Activated CD4-positive, alpha-beta memory T cell treated with anti-CD3 and anti-CD28 coated beads for 36 hours (primary cell): ENCODE results near the gene POLK. TPM values are rescaled to one million over a fixed set of nuclear protein-coding genes. Genes with fewer than 3 reads are reported as not detected.
"Not testable (repeated sequence)": the region's sequence is repeated elsewhere in the genome, so short reads cannot be mapped to it uniquely, and the experiment has no call there.

ENCODE experiments used
- CTCF ChIA-PET: fragments of 350-600 bp; sonication (Branson Sonifier 250); formaldehyde crosslinking; loops from one replicate; lab custom pipeline; 2021; ENCODE audit warnings: antibody characterized with exemption, inconsistent platforms; lab: Charles Lee
- POLR2A ChIA-PET: fragments of 350-600 bp; sonication (Branson Sonifier 250); formaldehyde crosslinking; loops from one replicate; lab custom pipeline; 2021; ENCODE audit warnings: antibody characterized with exemption; lab: Charles Lee
- DNase-seq: peaks from one replicate; pipeline ENCODE4 v3.0.0-alpha.2; 2020
- H3K27ac Mint-ChIP-seq: one replicate; pipeline ENCODE4 v1.8.0; 2021; ENCODE audit warnings: mixed read lengths
- H3K27me3 Mint-ChIP-seq: one replicate; pipeline ENCODE4 v1.8.0; 2021; ENCODE audit warnings: mixed read lengths
- H3K36me3 Mint-ChIP-seq: one replicate; pipeline ENCODE4 v1.8.0; 2021; ENCODE audit warnings: mixed read lengths
- H3K4me1 Mint-ChIP-seq: one replicate; pipeline ENCODE4 v1.8.0; 2021; ENCODE audit warnings: low read depth, mixed read lengths
- H3K4me3 Mint-ChIP-seq: one replicate; pipeline ENCODE4 v1.8.0; 2021; ENCODE audit warnings: mild to moderate bottlenecking, mixed read lengths
- H3K9me3 Mint-ChIP-seq: one replicate; pipeline ENCODE4 v1.8.0; 2021; ENCODE audit warnings: mixed read lengths
- intact Hi-C: fragments of 100-400 bp; cut with micrococcal nuclease; formaldehyde crosslinking; loops from one replicate; pipeline ENCODE4 v1.15.1; 2023
- total RNA-seq, 2 experiments: library from RNA; stranded (reverse); gene quantifications; one replicate each; pipeline ENCODE4 v1.2.3, GENCODE V29; 2021

Gene POLK
- total RNA-seq, 2 experiments from 2014 or later, result 33.9 to 36.5 TPM

- H3K36me3 Mint-ChIP-seq, result peaks cover 22% of the 10 kb centered on the region
- ChIA-PET POLR2A (no interaction called here), CTCF (no interaction called here)
- intact Hi-C loops, result no loop called here
- peaks cover 37% of the 10 kb centered on the region for H3K4me1 Mint-ChIP-seq
- no peak overlapping the region for H3K27ac Mint-ChIP-seq
- H3K4me3 Mint-ChIP-seq, result no peak overlapping the region
- peaks cover 5% of the 10 kb centered on the region for H3K9me3 Mint-ChIP-seq
- no peaks in the 10 kb centered on the region for H3K27me3 Mint-ChIP-seq
- DNase-seq, result no peak
Measured at GRCh38 chr5:75529185-75529584, 17.5 kb downstream of the POLK start.

DNA sequence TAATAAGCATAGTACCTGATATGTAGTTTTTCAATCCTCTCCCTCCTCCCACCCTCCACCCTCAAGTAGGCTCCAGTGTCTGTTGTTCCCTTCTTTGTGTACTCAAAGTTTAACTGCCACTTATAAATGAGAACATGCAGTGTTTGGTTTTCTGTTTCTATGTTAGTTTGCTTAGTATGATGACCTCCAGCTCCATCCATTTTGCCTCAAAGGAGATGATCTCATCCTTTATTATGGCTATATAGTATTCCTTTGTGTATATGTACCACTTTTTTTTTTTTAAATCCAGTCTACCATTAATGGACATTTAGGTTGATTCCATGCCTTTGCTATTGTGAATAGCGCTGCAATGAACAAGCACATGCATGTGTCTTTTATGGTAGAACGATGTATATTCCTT is 20.5 kb downstream of the POLK start:
- no peak overlapping the region for H3K4me3 Mint-ChIP-seq
- H3K4me1 Mint-ChIP-seq, result peaks cover 29% of the 10 kb centered on the region
- H3K27ac Mint-ChIP-seq, result no peak overlapping the region
- CTCF ChIA-PET, result interaction anchor here (0.6 kb wide), 1 partner anchor 539 kb away, joined by 3 read pairs; no protein-coding TSS in a partner anchor
- H3K27me3 Mint-ChIP-seq, result no peaks in the 10 kb centered on the region
- H3K9me3 Mint-ChIP-seq, result peaks cover 18% of the 10 kb centered on the region
- H3K36me3 Mint-ChIP-seq, result peaks cover 41% of the 10 kb centered on the region
- no peak for DNase-seq
- intact Hi-C loops, result no loop called here
- POLR2A ChIA-PET, result no interaction called here

- H3K4me1 Mint-ChIP-seq, result peaks cover 30% of the 10 kb centered on the region
- intact Hi-C loops, H3K27me3 Mint-ChIP-seq, POLR2A ChIA-PET, H3K27ac Mint-ChIP-seq, H3K4me3 Mint-ChIP-seq, CTCF ChIA-PET, DNase-seq: not testable (repeated sequence)
- H3K9me3 Mint-ChIP-seq, result peaks cover 18% of the 10 kb centered on the region
- peaks cover 41% of the 10 kb centered on the region for H3K36me3 Mint-ChIP-seq
Measured at GRCh38 chr5:75533716-75534115, 22.0 kb downstream of the POLK start.

GRCh38 chr5:75534734-75535133 is 23.0 kb downstream of the POLK start:
- Mint-ChIP-seq H3K9me3 (peaks cover 18% of the 10 kb centered on the region), H3K27ac (no peak overlapping the region), H3K4me1 (peaks cover 26% of the 10 kb centered on the region), H3K4me3 (no peak overlapping the region), H3K36me3 (peaks cover 41% of the 10 kb centered on the region), H3K27me3 (no peaks in the 10 kb centered on the region)
- intact Hi-C loops, result no loop called here
- DNase-seq, result no peak
- ChIA-PET POLR2A (no interaction called here), CTCF (no interaction called here)

DNA sequence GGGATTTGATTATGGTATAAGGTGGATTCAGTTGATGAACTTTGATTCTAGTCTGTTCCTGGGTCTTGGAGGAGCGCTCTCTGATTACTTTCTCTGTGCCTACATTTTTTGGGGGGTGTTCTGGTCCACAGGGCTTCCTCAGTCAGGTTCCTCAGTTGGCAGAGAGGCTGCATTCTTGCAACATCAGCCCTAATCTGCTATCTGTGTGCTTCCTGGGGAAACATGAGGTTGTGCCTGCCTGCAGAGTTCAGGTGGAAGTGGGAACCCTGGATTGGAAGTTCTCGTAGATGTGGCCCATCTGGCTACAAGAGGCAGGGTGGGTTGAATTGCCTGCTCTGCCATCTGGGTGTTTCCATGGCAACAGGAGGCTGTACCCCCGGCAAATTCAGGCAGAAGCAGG is 24.5 kb downstream of the POLK start:
- ChIA-PET CTCF (no interaction called here), POLR2A (no interaction called here)

DNA sequence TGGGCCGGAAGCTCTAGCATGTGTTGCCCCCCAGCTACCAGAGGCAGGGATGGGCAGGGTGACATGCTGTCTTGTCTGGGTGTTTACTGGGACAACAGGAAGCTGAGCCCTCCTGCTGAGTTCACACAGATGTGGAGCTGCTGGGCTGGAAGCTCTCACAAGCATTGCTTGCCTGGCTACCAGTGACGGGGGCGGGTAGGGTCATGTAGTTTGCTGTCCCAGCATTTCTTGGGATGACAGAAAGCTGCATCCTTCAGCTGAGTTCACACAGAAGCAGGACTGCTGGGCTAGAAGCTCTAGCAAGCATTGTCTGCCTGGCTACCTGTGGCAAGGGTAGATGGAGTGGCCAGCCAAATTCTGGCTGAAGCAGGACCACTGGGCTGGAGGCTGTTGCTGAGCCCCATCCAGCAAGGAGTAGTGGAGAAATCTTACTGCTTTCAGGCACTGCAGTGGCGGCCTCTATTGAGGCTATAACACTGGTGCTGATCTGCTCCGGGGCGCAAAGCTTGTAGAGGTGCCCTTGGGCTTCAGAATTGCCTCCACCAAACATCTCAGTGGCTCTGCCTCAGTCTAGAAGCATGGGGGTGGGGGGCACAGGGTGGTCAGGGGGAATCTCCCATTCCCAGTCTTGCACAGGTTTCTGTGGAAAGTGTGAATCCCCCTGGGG is 25.1 kb downstream of the POLK start:
- H3K27me3 Mint-ChIP-seq, result no peaks in the 10 kb centered on the region
- peak; percentile 27 for DNase-seq
- CTCF ChIA-PET, result no interaction called here
- intact Hi-C loops, result no loop called here
- H3K9me3 Mint-ChIP-seq, result peaks cover 16% of the 10 kb centered on the region
- no peak overlapping the region for H3K4me3 Mint-ChIP-seq
- H3K27ac Mint-ChIP-seq, result no peak overlapping the region
- H3K36me3 Mint-ChIP-seq, result peaks cover 43% of the 10 kb centered on the region
- H3K4me1 Mint-ChIP-seq, result peaks cover 24% of the 10 kb centered on the region
- POLR2A ChIA-PET, result no interaction called here

More for the DNA sequence above, 24.5 kb downstream of the POLK start:
- intact Hi-C loops, result no loop called here
- DNase-seq, result no peak
- H3K27me3 Mint-ChIP-seq, result no peaks in the 10 kb centered on the region
- H3K27ac Mint-ChIP-seq, result no peak overlapping the region
- peaks cover 46% of the 10 kb centered on the region for H3K36me3 Mint-ChIP-seq
- no peak overlapping the region for H3K4me3 Mint-ChIP-seq
- peaks cover 24% of the 10 kb centered on the region for H3K4me1 Mint-ChIP-seq
- peaks cover 18% of the 10 kb centered on the region for H3K9me3 Mint-ChIP-seq

DNA sequence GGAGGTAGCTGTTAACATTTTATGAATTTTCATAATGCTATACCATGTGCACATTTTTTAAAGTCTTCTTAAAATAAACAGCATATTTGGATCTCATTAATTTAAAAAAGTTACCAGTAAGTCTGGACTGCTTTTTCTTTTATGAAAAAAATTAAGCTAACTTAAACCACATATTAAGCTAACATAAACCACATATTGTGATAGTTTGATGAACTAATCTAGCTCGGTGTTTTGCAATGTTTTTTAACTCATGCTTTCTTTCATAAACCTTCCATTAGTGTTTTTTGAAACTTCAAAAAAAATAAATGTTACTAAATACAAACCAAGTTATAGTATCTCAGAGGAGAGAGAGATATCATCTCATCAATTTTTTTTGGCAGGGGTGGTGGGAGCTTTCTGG is 26.5 kb downstream of the POLK start:
- peaks cover 24% of the 10 kb centered on the region for H3K4me1 Mint-ChIP-seq
- ChIA-PET CTCF (interaction anchor here (0.8 kb wide), 1 partner anchor 145 kb away, joined by 3 read pairs; no protein-coding TSS in a partner anchor), POLR2A (no interaction called here)
- intact Hi-C loops, result no loop called here
- H3K27me3 Mint-ChIP-seq, result no peaks in the 10 kb centered on the region
- peaks cover 33% of the 10 kb centered on the region for H3K36me3 Mint-ChIP-seq
- DNase-seq, result no peak
- H3K27ac Mint-ChIP-seq, result no peak overlapping the region
- no peak overlapping the region for H3K4me3 Mint-ChIP-seq
- H3K9me3 Mint-ChIP-seq, result peaks cover 15% of the 10 kb centered on the region

DNA sequence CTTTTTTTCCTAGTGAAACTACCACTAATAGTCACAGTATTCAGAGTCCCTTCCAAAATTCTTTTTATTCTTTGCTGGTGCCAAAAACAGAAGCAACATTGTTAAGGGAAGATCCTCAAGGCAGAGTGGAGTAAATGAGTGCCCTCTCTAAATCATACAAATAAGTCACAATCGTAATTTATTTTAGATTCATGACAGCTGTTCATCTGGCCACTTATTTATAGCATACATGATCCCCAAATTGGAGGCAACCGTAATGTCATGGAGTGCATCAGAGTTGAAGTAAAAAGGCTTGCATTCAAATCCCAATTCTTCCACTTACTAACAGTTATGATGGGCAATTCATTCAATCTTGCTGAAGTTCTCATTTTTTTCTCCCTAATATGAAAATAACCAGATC is 33.4 kb downstream of the POLK start:
- H3K27me3 Mint-ChIP-seq, result no peaks in the 10 kb centered on the region
- H3K4me3 Mint-ChIP-seq, result no peak overlapping the region
- intact Hi-C loops, result no loop called here
- peaks cover 23% of the 10 kb centered on the region for H3K36me3 Mint-ChIP-seq
- ChIA-PET CTCF (interaction anchor here (0.7 kb wide), 1 partner anchor 34 kb away, joined by 3 read pairs; no protein-coding TSS in a partner anchor), POLR2A (no interaction called here)
- H3K4me1 Mint-ChIP-seq, result peaks cover 3% of the 10 kb centered on the region
- H3K9me3 Mint-ChIP-seq, result no peaks in the 10 kb centered on the region
- H3K27ac Mint-ChIP-seq, result no peak overlapping the region
- no peak for DNase-seq

DNA sequence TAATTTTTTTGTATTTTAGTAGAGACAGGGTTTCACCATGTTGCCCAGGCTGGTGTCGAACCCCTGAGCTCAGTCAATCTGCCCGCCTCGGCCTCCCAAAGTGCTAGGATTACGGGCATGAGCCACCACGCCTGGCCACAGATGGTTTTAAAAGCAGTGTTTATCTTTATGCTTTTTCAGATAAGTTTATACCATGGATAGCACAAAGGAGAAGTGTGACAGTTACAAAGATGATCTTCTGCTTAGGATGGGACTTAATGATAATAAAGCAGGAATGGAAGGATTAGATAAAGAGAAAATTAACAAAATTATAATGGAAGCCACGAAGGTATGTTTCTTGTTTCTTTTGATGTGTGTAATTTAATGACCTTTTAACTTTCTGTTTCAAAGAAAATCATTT is 35.1 kb downstream of the POLK start:
- Mint-ChIP-seq H3K27me3 (no peaks in the 10 kb centered on the region), H3K4me3 (no peak overlapping the region), H3K4me1 (peaks cover 3% of the 10 kb centered on the region), H3K36me3 (peaks cover 25% of the 10 kb centered on the region), H3K9me3 (no peaks in the 10 kb centered on the region), H3K27ac (no peak overlapping the region)
- ChIA-PET POLR2A (no interaction called here), CTCF (no interaction called here)
- no peak for DNase-seq
- intact Hi-C loops, result no loop called here

DNA sequence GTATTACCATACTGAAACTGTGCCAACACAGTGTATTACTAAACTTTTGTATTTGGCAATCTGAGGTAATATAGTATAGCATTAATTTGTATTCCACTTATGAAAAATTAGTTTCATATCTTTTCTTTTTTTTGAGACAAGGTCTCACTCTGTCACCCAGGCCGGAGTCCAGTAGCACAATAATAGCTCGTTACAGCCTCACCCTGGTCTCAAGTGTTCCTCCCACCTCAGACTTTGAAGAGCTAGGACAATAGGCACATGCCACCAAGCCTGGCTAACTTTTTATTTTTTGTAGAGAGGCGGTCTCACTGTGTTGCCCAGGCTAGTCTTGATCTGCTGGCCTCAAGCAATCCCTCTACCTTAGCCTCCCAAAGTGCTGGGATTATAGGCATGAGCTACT is 36.1 kb downstream of the POLK start:
- Mint-ChIP-seq H3K27me3 (no peaks in the 10 kb centered on the region), H3K4me1 (peaks cover 3% of the 10 kb centered on the region), H3K9me3 (no peaks in the 10 kb centered on the region), H3K27ac (no peak overlapping the region), H3K4me3 (no peak overlapping the region), H3K36me3 (peaks cover 29% of the 10 kb centered on the region)
- no peak for DNase-seq
- POLR2A ChIA-PET, result no interaction called here
- intact Hi-C loops, result no loop called here
- CTCF ChIA-PET, result no interaction called here

DNA sequence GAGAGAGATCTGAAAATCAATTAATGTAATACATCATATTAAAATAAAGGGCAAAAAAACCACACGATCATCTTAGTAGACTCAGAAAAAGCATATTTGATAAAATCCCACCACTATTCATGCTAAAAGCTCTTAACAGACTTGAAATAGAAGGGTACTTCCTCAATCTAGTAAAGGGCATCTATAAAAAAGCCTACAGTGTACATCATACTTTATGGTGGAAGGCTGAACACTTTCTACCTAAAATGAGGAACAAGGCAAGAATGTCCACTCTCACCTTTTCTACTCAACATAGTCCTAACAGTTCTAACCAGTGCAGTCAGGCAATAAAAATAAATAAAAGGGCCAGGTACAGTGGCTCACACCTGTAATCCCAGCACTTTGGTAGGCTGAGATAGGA is 38.9 kb downstream of the POLK start:
- no peaks in the 10 kb centered on the region for H3K9me3 Mint-ChIP-seq
- CTCF ChIA-PET, result no interaction called here
- H3K27me3 Mint-ChIP-seq, result no peaks in the 10 kb centered on the region
- no peak for DNase-seq
- H3K27ac Mint-ChIP-seq, result no peak overlapping the region
- peaks cover 39% of the 10 kb centered on the region for H3K36me3 Mint-ChIP-seq
- intact Hi-C loops, result no loop called here
- H3K4me1 Mint-ChIP-seq, result no peaks in the 10 kb centered on the region
- POLR2A ChIA-PET, result no interaction called here
- H3K4me3 Mint-ChIP-seq, result no peak overlapping the region

GRCh38 chr5:75551471-75551870 is 39.8 kb downstream of the POLK start:
- Mint-ChIP-seq H3K27me3 (no peaks in the 10 kb centered on the region), H3K4me3 (no peak overlapping the region), H3K4me1 (no peaks in the 10 kb centered on the region), H3K27ac (no peak overlapping the region), H3K9me3 (no peaks in the 10 kb centered on the region), H3K36me3 (peaks cover 44% of the 10 kb centered on the region)
- DNase-seq, result no peak
- intact Hi-C loops, result no loop called here
- ChIA-PET POLR2A (no interaction called here), CTCF (interaction anchor here (0.7 kb wide), 1 partner anchor 1699 kb away, joined by 3 read pairs; no protein-coding TSS in a partner anchor)

DNA sequence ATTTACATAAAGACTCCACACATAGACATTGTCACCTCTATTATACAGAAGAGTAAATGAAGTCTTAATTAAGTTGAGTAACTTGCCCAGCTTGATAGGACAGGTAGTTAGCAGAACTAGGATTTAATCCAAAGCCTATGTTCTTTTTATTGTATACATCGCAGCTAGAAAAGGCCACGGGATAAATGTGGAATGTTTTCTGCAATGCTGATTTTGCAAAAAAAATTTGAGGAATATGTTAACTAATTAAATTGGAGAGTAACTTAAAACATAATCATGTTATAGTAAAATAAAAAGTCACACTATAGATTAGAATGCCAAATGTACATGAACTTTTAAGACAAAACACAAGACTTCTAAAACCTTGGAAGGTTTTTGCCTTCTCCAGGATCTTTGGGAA is 41.1 kb downstream of the POLK start:
- Mint-ChIP-seq H3K9me3 (no peaks in the 10 kb centered on the region), H3K27me3 (no peaks in the 10 kb centered on the region), H3K4me3 (no peak overlapping the region), H3K36me3 (peaks cover 54% of the 10 kb centered on the region), H3K4me1 (peaks cover 8% of the 10 kb centered on the region), H3K27ac (no peak overlapping the region)
- DNase-seq, result no peak
- intact Hi-C loops, result no loop called here
- ChIA-PET POLR2A (no interaction called here), CTCF (no interaction called here)
